Testis (tissue), 2 donors: ENCODE data around the gene LRTM2.

Experiments
- POLR2A ChIP-seq: fragments of 450-650 bp; IDR thresholded peaks from one replicate; pipeline ENCODE4 v1.6.1; 2017; ENCODE audit warnings: antibody characterized with exemption, mild to moderate bottlenecking, moderate library complexity
- TF ChIP-seq, protein P1 (sequence below), 3 experiments: fragments of 450-650 bp in 2 of 3; fragments of 200-600 bp in 1 of 3; sonication (generic) in 1 of 3; IDR thresholded peaks; one replicate each; pipeline ENCODE4 v1.5.1; 2016 to 2019; ENCODE audit warnings: antibody characterized with exemption in 3 of 3, mild to moderate bottlenecking in 2 of 3, moderate library complexity in 1 of 3

- TF ChIP-seq, protein P1, sequence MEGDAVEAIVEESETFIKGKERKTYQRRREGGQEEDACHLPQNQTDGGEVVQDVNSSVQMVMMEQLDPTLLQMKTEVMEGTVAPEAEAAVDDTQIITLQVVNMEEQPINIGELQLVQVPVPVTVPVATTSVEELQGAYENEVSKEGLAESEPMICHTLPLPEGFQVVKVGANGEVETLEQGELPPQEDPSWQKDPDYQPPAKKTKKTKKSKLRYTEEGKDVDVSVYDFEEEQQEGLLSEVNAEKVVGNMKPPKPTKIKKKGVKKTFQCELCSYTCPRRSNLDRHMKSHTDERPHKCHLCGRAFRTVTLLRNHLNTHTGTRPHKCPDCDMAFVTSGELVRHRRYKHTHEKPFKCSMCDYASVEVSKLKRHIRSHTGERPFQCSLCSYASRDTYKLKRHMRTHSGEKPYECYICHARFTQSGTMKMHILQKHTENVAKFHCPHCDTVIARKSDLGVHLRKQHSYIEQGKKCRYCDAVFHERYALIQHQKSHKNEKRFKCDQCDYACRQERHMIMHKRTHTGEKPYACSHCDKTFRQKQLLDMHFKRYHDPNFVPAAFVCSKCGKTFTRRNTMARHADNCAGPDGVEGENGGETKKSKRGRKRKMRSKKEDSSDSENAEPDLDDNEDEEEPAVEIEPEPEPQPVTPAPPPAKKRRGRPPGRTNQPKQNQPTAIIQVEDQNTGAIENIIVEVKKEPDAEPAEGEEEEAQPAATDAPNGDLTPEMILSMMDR (IDR thresholded peaks at IDR 0.05): no peak
- TF ChIP-seq POLR2A: no peak
Observed at GRCh38 chr12:1798641-1799020, 21.7 kb upstream of the LRTM2 start.
